ENCODE results near the gene RSL24D1. TPM values are rescaled to one million over a fixed set of nuclear protein-coding genes. Genes with fewer than 3 reads are reported as not detected.

The RSL24D1 gene
- total and polyA plus RNA-seq, 2 experiments from 2014 or later, result 45.8 to 46.1 TPM

DNA sequence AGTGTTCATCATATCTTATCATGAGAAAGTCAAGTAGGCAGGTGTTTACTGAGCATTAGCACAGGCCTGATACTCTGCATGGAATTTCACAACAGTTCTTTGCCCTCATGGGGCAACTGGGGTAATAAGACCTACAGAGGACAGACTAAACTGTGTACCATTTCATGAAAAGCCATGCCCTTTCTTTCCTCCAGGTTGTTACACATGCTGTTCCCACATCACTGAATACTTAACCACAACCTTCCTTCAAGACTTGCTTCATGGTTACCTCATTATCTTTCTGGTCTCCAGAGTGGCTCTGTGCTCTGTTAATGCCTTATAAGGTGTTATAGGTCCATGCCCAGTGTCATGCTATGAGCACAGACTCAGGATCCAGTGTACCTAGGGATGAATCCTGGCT lies 28.2 kb upstream of the RSL24D1 start:
- Histone ChIP-seq H3K27ac (peak overlapping the region; percentile 67), H3K4me1 (ENCODE audit: low read depth) (peaks cover 31% of the 10 kb centered on the region), H3K27me3 (no peaks in the 10 kb centered on the region), H3K9me3 (ENCODE audit: low read depth) (no peaks in the 10 kb centered on the region), H3K4me3 (no peak overlapping the region), H3K36me3 (no peaks in the 10 kb centered on the region)
- TF ChIP-seq, protein P1, sequence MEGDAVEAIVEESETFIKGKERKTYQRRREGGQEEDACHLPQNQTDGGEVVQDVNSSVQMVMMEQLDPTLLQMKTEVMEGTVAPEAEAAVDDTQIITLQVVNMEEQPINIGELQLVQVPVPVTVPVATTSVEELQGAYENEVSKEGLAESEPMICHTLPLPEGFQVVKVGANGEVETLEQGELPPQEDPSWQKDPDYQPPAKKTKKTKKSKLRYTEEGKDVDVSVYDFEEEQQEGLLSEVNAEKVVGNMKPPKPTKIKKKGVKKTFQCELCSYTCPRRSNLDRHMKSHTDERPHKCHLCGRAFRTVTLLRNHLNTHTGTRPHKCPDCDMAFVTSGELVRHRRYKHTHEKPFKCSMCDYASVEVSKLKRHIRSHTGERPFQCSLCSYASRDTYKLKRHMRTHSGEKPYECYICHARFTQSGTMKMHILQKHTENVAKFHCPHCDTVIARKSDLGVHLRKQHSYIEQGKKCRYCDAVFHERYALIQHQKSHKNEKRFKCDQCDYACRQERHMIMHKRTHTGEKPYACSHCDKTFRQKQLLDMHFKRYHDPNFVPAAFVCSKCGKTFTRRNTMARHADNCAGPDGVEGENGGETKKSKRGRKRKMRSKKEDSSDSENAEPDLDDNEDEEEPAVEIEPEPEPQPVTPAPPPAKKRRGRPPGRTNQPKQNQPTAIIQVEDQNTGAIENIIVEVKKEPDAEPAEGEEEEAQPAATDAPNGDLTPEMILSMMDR (IDR thresholded peaks at IDR 0.05; ENCODE audit: low read depth, low read length), result no peak
- DNase-seq (ENCODE audit: low read depth in 1 of 2, low spot score in 1 of 2), result peak in 1 of 2 donors; percentile 17

DNA sequence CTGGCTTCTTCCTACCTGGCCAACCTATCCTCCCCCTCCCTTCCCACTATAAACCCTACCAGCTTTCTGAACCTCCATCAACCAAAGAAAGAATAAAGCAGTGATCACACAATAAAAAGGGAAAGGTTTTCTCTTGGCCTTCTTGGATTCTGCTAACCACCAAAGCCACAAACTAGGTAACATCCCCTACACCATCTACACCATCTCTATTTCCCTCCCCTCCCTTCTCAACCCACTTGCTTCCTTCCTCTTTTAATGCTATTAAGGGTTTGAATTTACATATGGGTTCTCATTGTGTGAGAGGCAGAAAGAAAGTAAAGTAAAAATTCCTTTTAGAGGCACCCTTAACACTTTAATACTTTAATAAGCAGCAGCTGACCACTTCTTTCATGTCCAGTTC lies 25.8 kb upstream of the RSL24D1 start:
- no peaks in the 10 kb centered on the region for H3K36me3 ChIP-seq
- no peak overlapping the region for H3K4me3 ChIP-seq
- no peak for DNase-seq (ENCODE audit: low read depth in 1 of 2, low spot score in 1 of 2)
- peaks cover 30% of the 10 kb centered on the region for H3K4me1 ChIP-seq (ENCODE audit: low read depth)
- no peak overlapping the region for H3K27ac ChIP-seq
- no peaks in the 10 kb centered on the region for H3K27me3 ChIP-seq
- H3K9me3 ChIP-seq (ENCODE audit: low read depth), result no peaks in the 10 kb centered on the region
- TF ChIP-seq, protein P1 (IDR thresholded peaks at IDR 0.05; ENCODE audit: low read depth, low read length), result no peak

DNA sequence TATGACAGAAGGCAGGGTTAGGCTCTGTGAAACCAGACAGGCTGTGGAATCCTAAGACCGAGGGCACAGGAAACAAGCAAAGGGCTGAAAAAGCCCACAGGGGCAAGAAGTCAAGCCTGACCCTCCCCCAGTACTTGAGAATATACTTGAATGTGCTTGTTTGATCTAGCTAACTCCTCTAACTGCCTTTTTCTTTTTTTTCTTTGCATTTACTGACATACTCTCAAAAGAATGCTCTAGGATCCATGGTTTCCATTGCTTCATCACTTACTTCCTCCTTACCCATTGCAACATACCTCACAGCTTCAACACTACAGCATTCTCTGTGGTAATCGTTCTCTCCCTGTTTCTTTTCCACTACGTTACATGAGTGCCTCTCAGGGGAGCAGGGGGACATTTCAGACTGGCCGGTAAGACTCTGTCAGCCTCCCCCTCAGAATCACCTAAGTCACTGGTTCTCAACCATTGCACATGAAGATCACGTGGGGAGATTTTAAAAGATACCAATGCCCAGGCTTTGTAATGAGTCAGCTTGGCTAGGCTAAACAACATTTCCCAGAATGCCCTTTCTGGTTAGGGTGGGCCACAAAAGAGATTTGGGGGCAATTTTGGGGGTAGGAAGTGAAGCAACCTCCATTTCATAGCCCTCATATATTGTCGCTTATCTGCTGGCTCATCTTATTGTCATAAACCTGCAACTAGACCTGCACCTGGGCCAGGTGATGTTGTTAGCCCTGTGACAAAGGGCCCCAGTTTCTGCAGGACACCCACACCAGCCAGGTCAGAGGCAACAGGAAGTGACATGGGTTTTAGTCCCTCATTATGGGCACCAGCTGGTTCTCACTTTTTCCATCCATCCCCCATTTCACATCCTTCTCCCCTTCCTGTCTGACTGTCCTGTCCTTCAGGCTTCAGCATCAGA lies 24.6 kb upstream of the RSL24D1 start:
- H3K36me3 ChIP-seq, result no peaks in the 10 kb centered on the region
- H3K27ac ChIP-seq, result no peak overlapping the region
- H3K4me3 ChIP-seq, result no peak overlapping the region
- H3K9me3 ChIP-seq (ENCODE audit: low read depth), result no peaks in the 10 kb centered on the region
- TF ChIP-seq, protein P1 (IDR thresholded peaks at IDR 0.05; ENCODE audit: low read depth, low read length), result no peak
- H3K27me3 ChIP-seq, result no peaks in the 10 kb centered on the region
- DNase-seq (ENCODE audit: low read depth in 1 of 2, low spot score in 1 of 2), result peak; percentile 18 to 98
- H3K4me1 ChIP-seq (ENCODE audit: low read depth), result peaks cover 18% of the 10 kb centered on the region

DNA sequence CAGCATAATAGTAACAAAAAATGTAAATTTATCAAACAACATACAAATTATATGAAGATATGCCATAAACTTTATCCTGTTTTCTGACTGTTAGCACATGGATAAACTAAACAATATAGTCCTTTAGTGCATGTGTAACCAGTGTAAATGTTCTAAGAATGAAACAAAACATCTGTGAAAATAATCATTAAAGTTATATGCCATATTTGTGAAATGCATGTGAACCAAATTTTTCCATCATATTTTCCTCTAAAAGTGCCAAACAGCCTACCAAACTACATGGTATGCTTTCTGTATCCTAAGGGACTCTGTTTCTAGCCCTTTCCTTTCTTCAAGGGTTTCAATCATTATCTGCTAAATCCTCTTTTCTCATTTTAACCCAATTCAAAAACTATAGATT lies 23.9 kb upstream of the RSL24D1 start:
- DNase-seq (ENCODE audit: low read depth in 1 of 2, low spot score in 1 of 2), result no peak
- H3K27ac ChIP-seq, result no peak overlapping the region
- no peak overlapping the region for H3K4me3 ChIP-seq
- H3K4me1 ChIP-seq (ENCODE audit: low read depth), result peaks cover 12% of the 10 kb centered on the region
- H3K9me3 ChIP-seq (ENCODE audit: low read depth), result no peaks in the 10 kb centered on the region
- no peaks in the 10 kb centered on the region for H3K27me3 ChIP-seq
- TF ChIP-seq, protein P1 (IDR thresholded peaks at IDR 0.05; ENCODE audit: low read depth, low read length), result no peak
- no peaks in the 10 kb centered on the region for H3K36me3 ChIP-seq

DNA sequence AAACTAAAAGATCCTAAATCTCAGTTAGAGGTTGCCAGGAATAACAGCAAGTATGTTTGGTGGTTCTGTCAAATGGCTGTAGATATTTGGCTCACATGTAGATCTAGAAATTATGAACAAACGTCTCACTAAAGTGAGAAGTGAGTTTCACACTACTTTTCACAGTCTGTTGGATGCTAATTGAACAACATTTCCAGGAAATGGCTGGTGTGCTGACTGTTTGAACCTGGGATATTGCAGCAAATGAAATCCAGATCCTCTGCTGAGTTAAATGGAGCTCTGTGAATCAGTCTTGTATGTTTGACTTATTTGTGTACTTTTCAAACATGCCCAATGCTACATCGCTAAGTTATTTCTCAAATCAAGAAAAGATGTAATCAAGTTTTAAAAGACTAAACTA lies 21.3 kb upstream of the RSL24D1 start:
- Histone ChIP-seq H3K27me3 (no peaks in the 10 kb centered on the region), H3K4me3 (no peak overlapping the region), H3K36me3 (no peaks in the 10 kb centered on the region), H3K27ac (no peak overlapping the region), H3K4me1 (ENCODE audit: low read depth) (peaks cover 3% of the 10 kb centered on the region), H3K9me3 (ENCODE audit: low read depth) (no peaks in the 10 kb centered on the region)
- TF ChIP-seq, protein P1 (IDR thresholded peaks at IDR 0.05; ENCODE audit: low read depth, low read length), result no peak
- DNase-seq (ENCODE audit: low read depth in 1 of 2, low spot score in 1 of 2), result no peak

All from cardiac muscle cell (in vitro differentiated cells and primary cell).